Measurements from ENCODE around the gene MRPS30.

GRCh38 chr5:44809956-44810420 lies 1.2 kb downstream of the MRPS30 start:
- TF ChIP-seq, protein P1, sequence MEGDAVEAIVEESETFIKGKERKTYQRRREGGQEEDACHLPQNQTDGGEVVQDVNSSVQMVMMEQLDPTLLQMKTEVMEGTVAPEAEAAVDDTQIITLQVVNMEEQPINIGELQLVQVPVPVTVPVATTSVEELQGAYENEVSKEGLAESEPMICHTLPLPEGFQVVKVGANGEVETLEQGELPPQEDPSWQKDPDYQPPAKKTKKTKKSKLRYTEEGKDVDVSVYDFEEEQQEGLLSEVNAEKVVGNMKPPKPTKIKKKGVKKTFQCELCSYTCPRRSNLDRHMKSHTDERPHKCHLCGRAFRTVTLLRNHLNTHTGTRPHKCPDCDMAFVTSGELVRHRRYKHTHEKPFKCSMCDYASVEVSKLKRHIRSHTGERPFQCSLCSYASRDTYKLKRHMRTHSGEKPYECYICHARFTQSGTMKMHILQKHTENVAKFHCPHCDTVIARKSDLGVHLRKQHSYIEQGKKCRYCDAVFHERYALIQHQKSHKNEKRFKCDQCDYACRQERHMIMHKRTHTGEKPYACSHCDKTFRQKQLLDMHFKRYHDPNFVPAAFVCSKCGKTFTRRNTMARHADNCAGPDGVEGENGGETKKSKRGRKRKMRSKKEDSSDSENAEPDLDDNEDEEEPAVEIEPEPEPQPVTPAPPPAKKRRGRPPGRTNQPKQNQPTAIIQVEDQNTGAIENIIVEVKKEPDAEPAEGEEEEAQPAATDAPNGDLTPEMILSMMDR (IDR thresholded peaks at IDR 0.05), result no peak
- TF ChIP-seq POLR2A (IDR thresholded peaks at IDR 0.05), result no peak
